Stimulated activated CD4-positive, alpha-beta T cell treated with anti-CD3 and anti-CD28 coated beads, Interleukin-15, amount 100 ng/mL, for 1 hour (primary cell): ENCODE data around the gene TMEFF2.

Experiments
- DNase-seq, 2 donors: peaks; one replicate each; pipeline ENCODE4 v3.0.0-alpha.2; 2020; ENCODE audit warnings: low read depth in 1 of 2, low spot score in 1 of 2

Gene TMEFF2

GRCh38 chr2:191976436-191976835, 218.3 kb downstream of the TMEFF2 start:
- no peak for DNase-seq

DNA sequence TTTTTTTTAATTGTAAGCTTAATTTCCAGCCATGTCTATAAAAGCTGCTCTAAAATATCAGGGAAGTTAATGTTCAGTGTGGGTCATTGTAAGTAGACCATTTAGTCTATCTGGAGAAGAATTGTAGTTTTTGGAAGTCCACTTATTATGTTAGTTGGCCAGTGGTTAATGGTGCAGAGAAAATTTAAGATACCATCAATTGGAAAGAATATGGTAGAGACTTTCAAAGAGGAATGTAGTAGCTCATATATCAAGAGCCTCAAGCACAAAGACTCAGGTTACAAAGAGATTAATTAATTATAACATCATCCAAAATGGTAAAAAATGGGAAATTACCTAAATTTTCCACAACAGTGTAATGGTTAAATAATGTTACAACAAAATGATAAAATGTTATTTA, 220.1 kb downstream of the TMEFF2 start:
- no peak for DNase-seq

DNA sequence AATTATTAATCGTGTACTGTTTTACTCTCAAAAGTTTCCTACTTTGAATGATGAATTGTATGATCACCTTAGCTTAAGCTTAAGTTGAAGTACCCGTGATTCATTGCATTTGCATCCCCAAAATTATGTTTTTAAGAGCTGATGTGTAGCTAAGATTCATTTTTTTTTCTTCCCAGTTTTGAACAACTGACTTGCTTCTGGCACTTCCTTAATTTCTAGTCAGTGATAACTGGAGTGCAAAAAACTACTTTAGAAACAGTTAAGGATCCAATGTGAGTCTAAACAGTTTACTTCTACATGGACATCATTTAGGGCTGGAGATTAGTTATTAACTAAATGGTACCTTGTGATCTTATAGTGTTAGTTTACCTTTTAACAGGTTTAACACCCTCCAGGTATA, 223.9 kb downstream of the TMEFF2 start:
- no peak for DNase-seq

DNA sequence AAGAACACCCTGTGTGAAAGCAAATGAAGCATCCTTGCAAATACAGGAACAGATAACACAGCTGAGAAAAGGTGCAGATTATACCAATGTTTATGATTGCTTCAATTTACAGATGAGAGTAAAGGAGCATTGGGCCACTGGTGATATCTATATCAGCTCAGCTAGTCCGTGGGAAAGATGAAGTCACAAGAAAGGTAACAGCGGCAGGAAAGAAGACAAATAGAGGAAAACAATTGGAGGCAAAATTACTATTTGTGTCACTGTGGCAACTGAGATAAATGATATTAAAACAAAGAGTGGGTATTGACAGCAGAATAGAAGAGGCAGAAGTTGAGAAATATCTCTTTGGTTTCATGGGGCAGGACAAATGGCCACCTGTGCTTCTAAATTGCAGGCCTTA, 226.6 kb downstream of the TMEFF2 start:
- DNase-seq, result no peak

GRCh38 chr2:191965733-191966132, 229.0 kb downstream of the TMEFF2 start:
- DNase-seq, result no peak

- no peak for DNase-seq
These were observed 233.2 kb downstream of the TMEFF2 start for GRCh38 chr2:191961556-191961955.

DNA sequence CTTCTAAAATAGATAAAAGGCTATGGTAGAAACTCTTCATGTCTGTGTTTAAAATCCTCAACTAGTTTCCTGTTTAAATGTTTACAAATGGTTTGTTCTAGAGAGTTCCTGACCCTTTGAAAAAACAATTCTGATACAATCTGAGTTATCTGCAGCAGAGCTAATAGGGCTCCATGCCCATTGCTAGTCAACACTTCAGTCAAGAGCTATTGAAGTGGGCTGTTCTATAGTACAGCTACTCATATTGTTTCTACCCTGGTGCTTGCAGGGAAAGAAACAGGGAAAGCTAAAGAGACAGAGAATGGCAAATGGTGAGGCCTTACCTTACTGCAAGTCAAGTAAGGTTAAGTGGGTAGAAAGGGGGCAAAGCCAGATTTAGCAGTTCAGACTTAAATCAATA, 235.5 kb downstream of the TMEFF2 start:
- DNase-seq, result no peak

DNA sequence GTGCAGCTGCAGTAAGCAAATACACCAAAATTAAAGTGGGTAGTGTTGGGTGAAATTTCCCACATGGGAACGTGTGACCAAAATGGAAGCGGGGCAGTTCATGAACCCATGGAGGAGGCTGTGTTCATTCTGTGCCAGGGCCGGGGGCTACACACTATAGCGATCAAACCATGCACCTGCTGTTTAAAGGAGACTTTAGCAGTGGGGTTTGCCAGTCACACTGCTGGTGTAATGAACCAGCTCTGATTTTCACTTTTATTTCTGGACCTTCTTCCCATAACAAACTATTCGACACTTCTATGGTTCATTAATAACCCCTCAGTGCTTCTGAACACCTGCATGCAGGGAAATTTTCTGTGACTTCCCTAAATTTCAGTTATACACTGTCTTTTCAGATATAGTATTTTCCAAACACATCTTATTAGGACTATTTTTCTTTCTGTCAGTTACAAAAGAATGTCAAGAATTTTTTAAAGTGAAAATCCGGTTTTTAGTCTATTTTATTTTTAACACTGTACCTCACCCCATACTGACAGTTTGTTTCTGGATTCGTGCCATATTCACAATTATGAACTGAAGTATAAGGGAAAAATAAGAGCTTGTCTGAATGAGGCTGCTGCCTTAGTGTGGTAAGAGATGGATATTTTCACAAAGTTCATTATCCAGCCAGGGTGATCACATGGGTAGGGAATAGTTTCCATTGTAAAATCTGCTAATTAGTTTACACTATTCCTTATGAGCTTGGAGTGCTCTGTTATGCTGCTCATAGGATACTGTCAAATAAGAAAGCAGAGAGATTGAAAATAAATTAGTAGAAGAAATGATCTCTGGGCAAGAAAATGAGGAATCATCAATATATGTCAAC, 236.5 kb downstream of the TMEFF2 start:
- no peak for DNase-seq

GRCh38 chr2:191954451-191954850, 240.3 kb downstream of the TMEFF2 start:
- no peak for DNase-seq

DNA sequence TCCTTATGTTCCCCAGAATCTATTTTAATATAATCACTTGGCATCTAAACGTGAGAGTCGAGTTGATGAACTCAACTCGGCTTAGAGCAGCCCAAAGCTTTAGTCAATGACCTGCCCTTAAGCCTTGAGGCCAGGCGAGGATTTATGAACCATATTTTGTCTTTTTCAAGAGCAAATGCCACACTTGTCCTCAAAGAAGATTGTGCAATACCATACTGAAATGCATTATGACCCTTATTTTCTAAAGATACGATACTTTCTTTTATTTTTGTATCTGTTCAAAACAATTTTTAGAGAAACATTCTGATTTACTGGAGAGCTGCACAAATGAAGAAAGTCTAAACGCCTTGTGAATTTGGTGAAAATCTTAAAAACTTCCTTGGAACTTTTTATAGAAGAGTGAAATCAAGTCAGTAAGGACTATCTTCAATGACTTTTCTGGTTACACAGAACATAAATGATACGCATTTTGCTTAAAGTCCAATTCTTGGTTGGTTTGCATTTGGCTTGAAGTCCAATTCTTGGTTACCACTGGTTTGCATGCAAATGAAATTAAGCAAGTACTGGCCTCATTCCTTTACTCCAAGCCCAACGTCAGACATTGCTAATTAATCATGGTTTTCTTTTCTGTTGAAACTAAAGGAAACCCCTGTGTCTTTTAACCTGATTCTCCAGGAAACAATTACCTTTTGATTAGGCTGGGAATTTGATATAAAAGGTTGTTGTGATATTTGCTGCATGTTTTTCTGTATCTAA, 242.0 kb downstream of the TMEFF2 start:
- no peak for DNase-seq

- no peak for DNase-seq
These were observed 242.9 kb downstream of the TMEFF2 start for GRCh38 chr2:191951832-191952231.

- DNase-seq, result no peak
These were observed 243.4 kb downstream of the TMEFF2 start for GRCh38 chr2:191951376-191951775.

- DNase-seq, result no peak
These were observed 244.4 kb downstream of the TMEFF2 start for GRCh38 chr2:191950132-191950874.

- no peak for DNase-seq
These were observed 247.5 kb downstream of the TMEFF2 start for GRCh38 chr2:191947235-191947634.

DNA sequence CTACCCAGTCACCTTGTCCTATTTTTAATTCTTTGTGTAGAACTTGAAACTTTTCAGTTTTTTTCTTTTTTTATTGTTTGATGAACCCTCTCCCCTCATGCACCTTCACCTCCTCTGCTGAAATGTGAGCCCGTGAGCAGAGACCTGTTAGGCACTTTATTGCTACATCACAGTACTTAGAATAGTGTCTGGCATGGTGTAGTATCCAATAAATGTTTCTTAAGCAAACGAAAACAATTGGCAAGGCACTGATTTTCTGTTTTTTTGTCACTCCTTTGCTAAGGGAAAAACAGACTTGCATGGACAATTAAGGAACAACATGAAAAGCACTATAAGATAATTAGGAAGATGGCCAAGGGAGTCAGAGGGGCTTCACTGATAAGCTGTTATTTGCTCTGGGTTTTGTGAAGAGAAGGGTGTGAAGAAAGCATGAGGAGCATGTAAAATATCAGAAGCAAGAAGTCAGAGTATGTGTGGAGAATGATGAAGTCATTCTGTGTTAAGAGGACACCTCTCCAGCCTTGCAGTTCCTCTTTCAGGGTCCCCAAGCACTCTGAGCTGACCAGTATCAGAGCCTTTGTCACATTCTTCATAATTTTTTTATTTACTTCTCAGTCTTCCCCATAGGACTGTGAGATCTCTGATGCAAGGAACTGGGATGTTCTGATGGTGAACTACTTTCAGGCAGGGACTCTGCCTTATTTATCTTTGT, 248.1 kb downstream of the TMEFF2 start:
- DNase-seq, result no peak

GRCh38 chr2:191945623-191946022, 249.1 kb downstream of the TMEFF2 start:
- DNase-seq, result no peak

DNA sequence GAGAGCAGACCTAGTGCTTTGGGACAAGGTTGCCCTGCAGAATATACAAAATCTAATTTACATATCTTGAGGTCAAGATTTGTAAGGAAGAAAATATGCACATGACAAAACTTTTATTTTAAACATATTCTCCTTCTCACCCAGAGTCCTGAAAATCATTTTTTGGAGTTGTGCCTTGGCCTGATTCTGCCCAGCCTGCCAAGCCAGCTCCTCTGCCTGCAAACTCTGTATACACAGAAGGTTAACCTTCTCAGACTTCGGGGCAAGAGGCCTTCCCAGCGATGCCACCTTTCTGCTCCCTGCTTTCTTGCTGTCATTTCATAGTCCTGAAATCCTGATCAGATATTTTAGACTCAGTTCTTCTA, 252.0 kb downstream of the TMEFF2 start:
- no peak for DNase-seq

DNA sequence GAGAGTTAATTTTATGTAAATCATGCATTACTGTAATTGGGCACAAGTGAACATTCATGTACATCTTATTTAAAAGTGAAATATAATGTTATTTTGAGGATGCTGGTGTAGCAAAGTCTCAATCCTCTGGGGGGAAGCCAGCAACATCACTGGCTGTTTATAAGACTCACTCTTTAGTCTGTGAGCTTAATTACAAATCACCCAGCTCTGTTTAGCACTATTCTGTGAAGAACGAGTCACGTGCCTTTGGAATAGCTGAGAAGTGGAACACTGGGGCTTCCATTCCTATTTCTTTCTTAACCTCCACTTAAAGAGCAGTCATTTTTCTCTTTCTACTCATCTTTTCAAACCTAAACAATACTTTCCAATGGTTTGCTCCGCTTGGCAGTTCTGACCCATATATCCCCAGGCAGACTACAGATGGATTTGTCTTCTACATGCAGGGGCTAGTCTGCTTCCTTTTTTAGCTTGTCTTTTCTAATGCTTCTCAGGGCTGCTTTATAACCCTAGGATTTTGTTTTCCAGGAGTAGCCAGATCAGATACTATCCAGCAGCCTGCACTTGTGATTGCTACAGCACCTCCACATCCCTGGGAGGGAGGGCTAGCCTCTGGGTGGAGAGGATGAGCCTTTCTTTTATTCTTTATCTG, 252.5 kb downstream of the TMEFF2 start:
- DNase-seq, result no peak

GRCh38 chr2:191941376-191941929, 253.3 kb downstream of the TMEFF2 start:
- DNase-seq, result no peak

- DNase-seq, result no peak
These were observed 256.0 kb downstream of the TMEFF2 start for GRCh38 chr2:191938779-191939178.
